Coronary artery (tissue), 2 donors: ENCODE results near the gene SMAD6.

Experiments used
- DNase-seq: peaks from one replicate; pipeline ENCODE4 v3.0.0-alpha.2; 2017; ENCODE audit warnings: low spot score
- H3K27ac ChIP-seq, 2 donors: fragments of 200-600 bp; sonication (generic); one replicate each; pipeline ENCODE4 v1.5.1; 2016 to 2019
- H3K4me3 ChIP-seq: fragments of 200-600 bp; sonication (generic); 2 replicates; pipeline ENCODE4 v1.5.1; 2016; ENCODE audit warnings: mild to moderate bottlenecking, moderate library complexity
- CTCF ChIP-seq: fragments of 200-600 bp; sonication (generic); IDR thresholded peaks from one replicate; pipeline ENCODE4 v1.5.1; 2019; ENCODE audit warnings: antibody characterized with exemption

Gene SMAD6

DNA sequence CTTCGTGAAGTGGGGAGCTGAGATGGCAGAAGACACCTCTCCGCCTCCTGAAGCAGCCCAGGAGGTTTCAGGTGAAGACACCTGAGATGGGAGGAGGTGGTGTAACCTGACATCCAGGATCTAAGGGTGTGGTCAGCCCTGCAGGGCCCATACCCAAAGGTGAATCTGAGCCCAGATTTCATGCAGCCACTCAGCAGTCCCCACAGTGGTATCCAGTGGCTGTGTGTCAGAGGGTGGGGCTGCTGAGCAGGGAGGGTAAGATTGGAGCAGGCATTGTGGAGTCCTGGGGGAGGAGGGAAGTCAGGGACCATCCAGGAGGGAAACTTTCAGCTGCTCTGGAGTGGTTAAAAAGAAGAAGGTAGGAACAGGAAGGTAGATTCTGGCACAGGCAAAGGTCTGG is 46.0 kb upstream of the SMAD6 start:
- Histone ChIP-seq H3K27ac (peak overlapping the region in 1 of 2 donors; percentile 67), H3K4me3 (no peak overlapping the region)
- TF ChIP-seq CTCF, result no peak
- no peak for DNase-seq

DNA sequence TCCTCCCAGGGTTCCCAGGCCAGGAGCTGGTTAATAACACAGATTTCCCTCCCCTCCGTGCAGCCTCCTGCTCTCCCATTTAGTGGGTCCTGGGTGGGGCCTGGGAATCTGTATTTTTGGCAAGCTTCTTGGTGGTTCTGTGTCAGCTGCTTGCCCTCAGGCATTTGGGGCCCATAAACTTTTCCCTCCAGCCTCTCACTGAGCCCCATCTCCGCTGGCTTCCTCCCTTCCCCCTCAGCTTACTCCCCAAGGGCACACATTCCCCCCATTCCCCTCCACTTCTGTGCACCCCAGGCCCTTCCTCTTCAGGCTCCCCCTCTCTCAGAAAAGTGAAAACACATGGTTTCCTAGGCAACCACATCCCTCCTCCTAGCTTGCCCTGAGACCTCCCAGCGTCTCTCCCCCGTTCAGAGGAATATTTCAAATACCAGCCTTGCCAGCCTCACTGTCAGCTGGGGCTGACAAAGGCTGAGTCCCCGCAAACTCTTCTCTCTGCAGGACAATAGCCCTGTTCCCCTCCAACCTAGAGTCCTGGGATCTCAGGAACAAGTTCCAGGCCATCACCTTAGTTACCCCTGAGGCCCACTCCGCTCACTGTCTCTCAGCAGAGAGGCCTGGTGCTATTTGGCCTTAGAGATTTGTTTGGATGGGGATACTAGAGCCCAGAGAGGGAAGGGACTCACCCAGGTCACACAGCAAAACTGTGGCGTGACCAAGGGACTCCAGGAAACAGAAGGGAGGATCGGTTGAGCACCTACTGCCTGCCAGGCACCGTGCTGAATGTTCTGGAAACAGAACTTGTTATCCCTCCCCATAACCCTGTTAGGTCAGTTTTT is 44.6 kb upstream of the SMAD6 start:
- no peak for DNase-seq
- Histone ChIP-seq H3K4me3 (no peak overlapping the region), H3K27ac (peak overlapping the region in 1 of 2 donors; percentile 67)
- no peak for TF ChIP-seq CTCF

DNA sequence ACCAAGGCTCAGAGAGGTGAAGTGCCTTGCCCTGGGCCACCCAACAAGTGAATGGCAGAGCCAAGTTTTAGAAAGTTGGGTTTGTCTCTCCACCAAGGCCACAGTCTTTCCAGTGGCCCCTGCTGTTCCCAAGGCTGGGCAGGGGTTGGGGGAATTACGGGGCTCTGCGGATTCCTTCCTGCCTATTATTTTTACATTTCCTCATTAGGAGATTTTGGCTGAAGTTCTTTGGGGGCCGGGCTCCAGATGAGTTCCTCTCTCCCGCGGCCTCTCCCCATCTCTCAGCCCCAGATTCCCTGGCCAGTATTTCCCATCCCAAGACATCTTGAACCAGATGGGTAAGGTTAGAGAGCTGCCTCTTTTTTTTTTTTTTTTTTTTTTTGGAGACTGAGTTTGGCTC is 44.0 kb upstream of the SMAD6 start:
- no peak for TF ChIP-seq CTCF
- no peak for DNase-seq
- Histone ChIP-seq H3K27ac (peak overlapping the region in 1 of 2 donors; percentile 67), H3K4me3 (no peak overlapping the region)

DNA sequence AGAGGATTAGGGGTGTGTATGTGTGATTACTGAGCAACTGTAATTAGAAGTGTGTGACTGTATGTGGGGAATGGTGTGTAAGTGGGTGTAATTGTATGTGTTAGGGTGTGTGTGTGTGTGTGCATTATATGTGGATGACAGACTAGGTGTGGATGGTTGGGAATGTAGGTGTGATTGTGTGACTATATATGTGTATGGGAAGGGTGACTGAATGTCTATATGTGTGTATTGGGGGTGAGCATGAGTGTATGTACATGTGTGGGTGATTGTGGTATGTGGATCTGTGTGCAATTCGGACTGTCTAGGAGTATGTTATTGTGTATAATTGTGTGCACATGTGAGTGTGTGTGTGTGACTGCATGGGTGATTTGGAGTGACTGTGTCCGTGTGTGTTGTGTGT is 43.2 kb upstream of the SMAD6 start:
- no peak overlapping the region for H3K4me3 ChIP-seq
- H3K27ac ChIP-seq, result no peak overlapping the region
- no peak for TF ChIP-seq CTCF
- no peak for DNase-seq

GRCh38 chr15:66659384-66659783 is 42.7 kb upstream of the SMAD6 start:
- DNase-seq, result no peak
- Histone ChIP-seq H3K27ac (no peak overlapping the region), H3K4me3 (no peak overlapping the region)
- TF ChIP-seq CTCF, result no peak

DNA sequence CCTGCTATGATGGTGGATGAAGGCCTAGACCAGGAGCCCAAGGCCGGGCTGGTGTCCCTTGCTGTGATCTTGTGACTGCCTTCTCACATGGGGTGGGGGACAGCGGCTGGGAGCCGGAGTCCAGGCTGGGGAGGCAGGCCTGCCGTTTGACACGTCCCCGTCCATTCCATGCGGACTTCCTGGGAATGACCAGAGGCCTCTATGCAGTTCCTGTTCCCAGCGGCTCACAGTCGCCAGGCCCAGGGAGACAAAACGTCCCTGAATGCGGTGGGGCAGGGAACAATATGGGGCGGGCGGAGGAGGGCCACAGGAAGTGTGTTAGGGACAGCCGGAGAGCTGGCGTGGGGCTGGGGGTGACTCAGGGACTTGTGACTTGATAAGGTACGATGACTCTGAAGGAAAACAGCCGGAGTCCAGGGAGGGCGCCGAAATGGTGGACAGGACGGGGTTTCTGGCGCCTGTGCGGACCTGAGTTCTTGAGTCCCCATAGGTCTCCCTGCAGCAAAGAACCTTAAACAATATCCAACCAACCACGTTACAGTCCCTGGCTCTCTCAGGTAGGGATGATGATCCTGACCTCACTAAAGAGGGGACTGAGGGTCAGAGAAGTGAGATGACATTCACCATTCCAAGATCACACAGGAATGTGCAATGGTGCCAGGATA is 40.5 kb upstream of the SMAD6 start:
- TF ChIP-seq CTCF, result no peak
- no peak overlapping the region for H3K4me3 ChIP-seq
- DNase-seq, result no peak
- H3K27ac ChIP-seq, result peak overlapping the region in 1 of 2 donors; percentile 40

DNA sequence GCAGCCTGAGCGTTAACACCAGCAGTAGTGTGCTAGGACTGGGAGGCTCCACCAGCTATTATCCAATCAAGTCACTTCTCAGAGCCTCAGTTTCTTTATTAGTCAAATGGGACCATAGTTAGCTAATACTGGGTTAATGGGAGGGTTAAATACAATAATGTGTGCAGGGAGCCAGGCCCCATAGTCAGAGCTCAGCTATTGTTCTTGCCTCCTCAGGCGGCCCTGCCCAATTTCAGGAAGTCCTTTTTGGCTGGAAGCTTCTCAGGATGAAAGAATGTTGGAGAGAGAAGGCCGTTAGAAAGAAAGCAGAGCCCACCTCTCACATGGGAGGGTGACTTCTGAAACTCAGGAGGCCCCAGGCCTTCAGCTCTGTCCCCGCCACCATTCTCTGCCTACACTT is 39.5 kb upstream of the SMAD6 start:
- no peak for DNase-seq
- Histone ChIP-seq H3K27ac (peak overlapping the region in 1 of 2 donors; percentile 40), H3K4me3 (no peak overlapping the region)
- TF ChIP-seq CTCF, result no peak
